GM06990 (cell line): ENCODE measurements around the gene ARHGAP42.
A peak's percentile ranks its signal among the peaks of the same experiment; 100 is the strongest.

Experiments
- DNase-seq: peaks from one replicate; pipeline ENCODE4 v3.0.0-alpha.2; 2011; ENCODE audit not compliant: insufficient read length; ENCODE audit errors: extremely low read depth
- H3K27me3 ChIP-seq: replicated peaks from 2 replicates; pipeline ENCODE4 v1.6.0; 2011; ENCODE audit warnings: low read length; ENCODE audit not compliant: control insufficient read depth, insufficient read depth
- H3K36me3 ChIP-seq: 2 replicates; pipeline ENCODE4 v1.5.1; 2011; ENCODE audit warnings: low read length; ENCODE audit not compliant: control insufficient read depth, insufficient read depth
- H3K4me3 ChIP-seq: replicated peaks from 2 replicates; pipeline ENCODE4 v1.5.1; 2011; ENCODE audit warnings: low read depth, mild to moderate bottlenecking, control low read depth, low read length
- TF ChIP-seq, protein P1 (sequence below): IDR thresholded peaks from 2 replicates; pipeline ENCODE4 v1.5.1; 2011; ENCODE audit warnings: low read length, control low read depth, mild to moderate bottlenecking, inconsistent platforms; ENCODE audit not compliant: insufficient read depth, poor library complexity, severe bottlenecking

The ARHGAP42 gene

DNA sequence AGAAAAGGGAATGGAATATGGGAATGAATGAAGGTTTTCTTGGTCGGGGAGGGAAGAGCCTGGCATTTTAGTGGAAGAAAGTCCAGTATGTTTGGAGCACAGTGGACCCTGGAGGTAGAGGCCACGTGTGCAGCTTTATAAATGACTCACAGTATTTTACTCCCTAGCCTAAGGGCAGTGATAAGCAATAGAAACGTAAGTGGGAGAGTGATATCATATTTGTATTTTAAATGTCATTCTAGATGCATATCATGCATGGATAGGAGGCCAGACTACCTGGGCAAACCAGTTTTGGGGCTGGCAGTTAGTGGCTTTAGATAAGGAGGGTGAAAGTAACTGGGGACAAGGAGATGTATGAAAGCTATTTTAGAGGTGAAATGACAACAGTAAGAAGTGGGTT, 174.1 kb downstream of the ARHGAP42 start:
- H3K4me3 ChIP-seq, result no peak overlapping the region
- DNase-seq, result no peak
- H3K27me3 ChIP-seq, result no peaks in the 10 kb centered on the region
- H3K36me3 ChIP-seq, result no peaks in the 10 kb centered on the region
- TF ChIP-seq, protein P1, sequence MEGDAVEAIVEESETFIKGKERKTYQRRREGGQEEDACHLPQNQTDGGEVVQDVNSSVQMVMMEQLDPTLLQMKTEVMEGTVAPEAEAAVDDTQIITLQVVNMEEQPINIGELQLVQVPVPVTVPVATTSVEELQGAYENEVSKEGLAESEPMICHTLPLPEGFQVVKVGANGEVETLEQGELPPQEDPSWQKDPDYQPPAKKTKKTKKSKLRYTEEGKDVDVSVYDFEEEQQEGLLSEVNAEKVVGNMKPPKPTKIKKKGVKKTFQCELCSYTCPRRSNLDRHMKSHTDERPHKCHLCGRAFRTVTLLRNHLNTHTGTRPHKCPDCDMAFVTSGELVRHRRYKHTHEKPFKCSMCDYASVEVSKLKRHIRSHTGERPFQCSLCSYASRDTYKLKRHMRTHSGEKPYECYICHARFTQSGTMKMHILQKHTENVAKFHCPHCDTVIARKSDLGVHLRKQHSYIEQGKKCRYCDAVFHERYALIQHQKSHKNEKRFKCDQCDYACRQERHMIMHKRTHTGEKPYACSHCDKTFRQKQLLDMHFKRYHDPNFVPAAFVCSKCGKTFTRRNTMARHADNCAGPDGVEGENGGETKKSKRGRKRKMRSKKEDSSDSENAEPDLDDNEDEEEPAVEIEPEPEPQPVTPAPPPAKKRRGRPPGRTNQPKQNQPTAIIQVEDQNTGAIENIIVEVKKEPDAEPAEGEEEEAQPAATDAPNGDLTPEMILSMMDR, result no peak

DNA sequence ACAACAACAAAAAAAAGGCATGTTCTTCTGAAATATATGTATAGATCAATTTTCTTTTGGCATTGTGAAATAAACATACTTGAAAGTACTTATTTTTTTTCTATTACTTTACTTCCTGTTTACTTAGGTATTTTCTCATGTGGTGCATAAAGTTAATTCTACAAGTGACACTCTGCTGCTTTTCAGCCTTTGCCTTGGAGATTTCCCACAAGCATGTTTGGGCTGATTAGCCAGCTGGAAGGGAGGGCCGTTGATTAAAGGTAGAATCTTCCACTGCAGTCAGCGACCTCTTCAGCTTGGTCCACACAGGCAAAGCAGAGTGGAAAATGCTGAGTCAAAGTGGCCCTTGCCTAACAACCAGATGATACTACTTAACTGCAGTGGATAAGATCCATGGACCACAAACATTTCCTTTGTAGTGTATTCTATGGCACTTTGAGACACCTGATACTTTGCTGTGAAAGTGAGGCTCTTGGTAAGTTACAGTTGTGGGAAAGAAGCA, 176.0 kb downstream of the ARHGAP42 start:
- DNase-seq, result no peak
- Histone ChIP-seq H3K4me3 (no peak overlapping the region), H3K36me3 (no peaks in the 10 kb centered on the region), H3K27me3 (no peaks in the 10 kb centered on the region)
- TF ChIP-seq, protein P1, result peak; percentile 15

DNA sequence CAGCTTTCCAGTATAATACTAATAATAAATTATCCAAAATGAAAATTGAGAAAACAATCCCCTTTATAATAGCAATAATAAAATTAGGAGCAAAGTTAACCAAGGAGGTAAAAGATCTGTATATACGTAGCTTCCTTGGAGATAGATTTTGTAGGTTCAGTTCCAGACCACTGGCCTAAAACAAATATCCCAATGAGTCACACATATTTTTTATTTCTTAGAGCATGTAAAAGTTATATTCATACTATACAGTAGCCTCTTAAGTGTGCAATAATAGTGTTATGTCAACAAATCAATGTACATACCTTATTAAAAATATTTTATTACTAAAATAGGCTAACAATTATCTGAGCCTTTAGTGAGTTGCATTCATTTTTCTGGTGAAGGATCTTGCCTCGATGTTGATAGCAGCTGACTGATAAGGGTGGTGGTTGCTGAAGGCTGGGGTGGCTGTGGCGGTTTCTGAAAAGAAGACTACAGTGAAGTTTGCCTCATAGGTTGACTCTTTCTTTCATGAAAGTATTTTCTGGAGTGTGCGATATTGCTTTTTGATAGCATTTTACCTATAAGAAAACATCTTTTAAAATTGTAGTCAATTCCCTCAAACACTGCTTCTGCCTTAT, 178.5 kb downstream of the ARHGAP42 start:
- TF ChIP-seq, protein P1, result no peak
- Histone ChIP-seq H3K4me3 (no peak overlapping the region), H3K27me3 (no peaks in the 10 kb centered on the region), H3K36me3 (no peaks in the 10 kb centered on the region)
- no peak for DNase-seq

DNA sequence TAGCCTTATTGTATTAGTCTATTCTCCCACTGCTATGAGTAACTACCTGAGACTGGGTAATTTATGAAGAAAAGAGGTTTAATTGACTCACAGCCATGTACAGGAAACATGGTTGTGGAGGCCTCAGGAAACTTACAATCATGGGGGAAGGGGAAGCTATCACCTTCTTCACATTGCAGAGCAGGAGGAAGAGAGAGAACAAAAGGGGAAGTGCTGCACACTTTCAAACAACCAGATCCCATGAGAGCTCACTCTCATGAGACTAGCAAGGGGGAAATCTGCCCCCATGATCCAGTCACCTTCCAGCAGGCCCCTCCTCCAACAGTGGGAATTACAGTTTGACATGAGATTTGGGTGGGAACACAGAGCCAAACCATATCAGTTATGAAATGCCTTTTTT, 179.4 kb downstream of the ARHGAP42 start:
- Histone ChIP-seq H3K27me3 (no peaks in the 10 kb centered on the region), H3K36me3 (no peaks in the 10 kb centered on the region), H3K4me3 (no peak overlapping the region)
- DNase-seq, result no peak
- TF ChIP-seq, protein P1, result no peak

DNA sequence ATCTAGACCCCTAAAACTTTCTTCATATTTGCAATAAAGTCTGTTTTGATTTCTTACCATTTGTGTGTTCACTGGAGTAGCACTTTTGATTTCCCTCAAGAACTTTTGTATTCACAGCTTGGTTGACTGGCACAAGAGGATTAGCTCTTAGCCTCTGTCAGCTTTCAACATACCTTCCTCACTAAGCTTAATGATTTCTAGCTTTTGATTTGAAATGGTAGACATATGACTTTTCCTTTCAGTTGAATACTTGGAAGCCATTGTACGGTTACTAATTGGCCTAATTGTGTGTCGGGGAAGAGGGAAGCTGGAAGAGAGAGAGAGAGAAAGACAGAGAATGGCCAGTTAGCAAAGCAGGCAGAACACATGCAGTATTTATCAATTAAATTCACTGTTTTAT, 180.5 kb downstream of the ARHGAP42 start:
- TF ChIP-seq, protein P1, result no peak
- H3K4me3 ChIP-seq, result no peak overlapping the region
- DNase-seq, result no peak
- H3K27me3 ChIP-seq, result no peaks in the 10 kb centered on the region
- H3K36me3 ChIP-seq, result no peaks in the 10 kb centered on the region

DNA sequence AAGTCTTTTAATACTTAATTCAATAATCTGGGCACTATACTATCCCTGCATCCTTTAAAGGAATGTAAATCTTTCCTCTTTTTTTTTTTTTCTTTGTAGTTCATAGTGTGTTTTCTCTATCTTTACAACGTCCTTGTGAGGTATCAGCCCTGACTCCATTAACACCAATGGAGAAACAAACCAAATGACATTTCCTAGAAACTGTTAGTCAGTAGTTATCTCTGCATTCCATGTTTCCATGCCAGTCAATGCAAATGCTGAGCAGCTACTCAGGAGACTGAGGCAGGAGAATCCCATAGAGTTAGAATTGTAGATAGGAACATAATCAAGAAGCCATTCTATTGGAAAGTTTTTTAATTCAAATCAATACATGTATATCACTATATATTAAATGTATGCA, 182.2 kb downstream of the ARHGAP42 start:
- no peak for DNase-seq
- H3K27me3 ChIP-seq, result no peaks in the 10 kb centered on the region
- H3K4me3 ChIP-seq, result no peak overlapping the region
- H3K36me3 ChIP-seq, result no peaks in the 10 kb centered on the region
- TF ChIP-seq, protein P1, result no peak
